ENCODE results near the gene ABLIM2.

Gene ABLIM2

GRCh38 chr4:7937006-7937405, 221.6 kb downstream of the ABLIM2 start:
- H3K4me3 ChIP-seq (ENCODE audit: low read depth, low read length): no peak overlapping the region
- DNase-seq (ENCODE audit: low read depth): no peak
- no peak for TF ChIP-seq CTCF (IDR thresholded peaks at IDR 0.05; ENCODE audit: control insufficient read depth, extremely low read depth, insufficient read depth)

- TF ChIP-seq CTCF (IDR thresholded peaks at IDR 0.05; ENCODE audit: control insufficient read depth, extremely low read depth, insufficient read depth): no peak
Measured at GRCh38 chr4:7933651-7934510, 224.7 kb downstream of the ABLIM2 start.

GRCh38 chr4:7932287-7932686, 226.3 kb downstream of the ABLIM2 start:
- no peak overlapping the region for H3K4me3 ChIP-seq (ENCODE audit: low read depth, low read length)
- TF ChIP-seq CTCF (IDR thresholded peaks at IDR 0.05; ENCODE audit: control insufficient read depth, extremely low read depth, insufficient read depth): no peak
- DNase-seq (ENCODE audit: low read depth): no peak

More at GRCh38 chr4:7933651-7934510, 224.7 kb downstream of the ABLIM2 start:
- no peak overlapping the region for H3K4me3 ChIP-seq (ENCODE audit: low read depth, low read length)
- DNase-seq (ENCODE audit: low read depth): no peak

- DNase-seq (ENCODE audit: low read depth): peak; percentile 28
- TF ChIP-seq CTCF (IDR thresholded peaks at IDR 0.05; ENCODE audit: control insufficient read depth, extremely low read depth, insufficient read depth): peak; percentile 54
- H3K4me3 ChIP-seq (ENCODE audit: low read depth, low read length): no peak overlapping the region
Measured at GRCh38 chr4:7929118-7929951, 229.3 kb downstream of the ABLIM2 start.

- H3K4me3 ChIP-seq (ENCODE audit: low read depth, low read length): no peak overlapping the region
- no peak for TF ChIP-seq CTCF (IDR thresholded peaks at IDR 0.05; ENCODE audit: control insufficient read depth, extremely low read depth, insufficient read depth)
- no peak for DNase-seq (ENCODE audit: low read depth)
Measured at GRCh38 chr4:7928711-7929110, 229.9 kb downstream of the ABLIM2 start.

GRCh38 chr4:7926822-7927221, 231.8 kb downstream of the ABLIM2 start:
- no peak for TF ChIP-seq CTCF (IDR thresholded peaks at IDR 0.05; ENCODE audit: control insufficient read depth, extremely low read depth, insufficient read depth)
- no peak for DNase-seq (ENCODE audit: low read depth)
- no peak overlapping the region for H3K4me3 ChIP-seq (ENCODE audit: low read depth, low read length)
